Measurements from ENCODE around the gene TRAPPC11.

DNA sequence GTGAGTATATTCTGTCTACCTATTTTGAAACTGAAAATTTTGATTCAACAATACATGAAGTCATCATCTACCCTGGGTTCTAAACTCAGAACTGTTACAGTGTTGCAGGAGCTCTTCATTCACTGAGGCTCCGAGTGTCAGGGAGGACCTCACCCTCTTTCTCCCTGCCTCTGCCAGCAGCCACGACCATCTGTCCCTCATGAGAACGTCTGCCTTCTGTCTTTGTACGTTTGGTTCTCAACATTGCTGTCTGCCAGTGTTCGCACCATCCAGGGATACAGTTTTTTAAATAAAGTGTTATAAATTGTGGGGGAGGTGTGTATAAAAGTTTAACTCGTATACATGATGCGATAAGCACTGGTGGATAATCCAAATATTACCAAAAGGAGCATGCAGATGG, 55.5 kb downstream of the TRAPPC11 start:
- TF ChIP-seq, protein P1, sequence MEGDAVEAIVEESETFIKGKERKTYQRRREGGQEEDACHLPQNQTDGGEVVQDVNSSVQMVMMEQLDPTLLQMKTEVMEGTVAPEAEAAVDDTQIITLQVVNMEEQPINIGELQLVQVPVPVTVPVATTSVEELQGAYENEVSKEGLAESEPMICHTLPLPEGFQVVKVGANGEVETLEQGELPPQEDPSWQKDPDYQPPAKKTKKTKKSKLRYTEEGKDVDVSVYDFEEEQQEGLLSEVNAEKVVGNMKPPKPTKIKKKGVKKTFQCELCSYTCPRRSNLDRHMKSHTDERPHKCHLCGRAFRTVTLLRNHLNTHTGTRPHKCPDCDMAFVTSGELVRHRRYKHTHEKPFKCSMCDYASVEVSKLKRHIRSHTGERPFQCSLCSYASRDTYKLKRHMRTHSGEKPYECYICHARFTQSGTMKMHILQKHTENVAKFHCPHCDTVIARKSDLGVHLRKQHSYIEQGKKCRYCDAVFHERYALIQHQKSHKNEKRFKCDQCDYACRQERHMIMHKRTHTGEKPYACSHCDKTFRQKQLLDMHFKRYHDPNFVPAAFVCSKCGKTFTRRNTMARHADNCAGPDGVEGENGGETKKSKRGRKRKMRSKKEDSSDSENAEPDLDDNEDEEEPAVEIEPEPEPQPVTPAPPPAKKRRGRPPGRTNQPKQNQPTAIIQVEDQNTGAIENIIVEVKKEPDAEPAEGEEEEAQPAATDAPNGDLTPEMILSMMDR (IDR thresholded peaks at IDR 0.05) = no peak
- TF ChIP-seq POLR2A (IDR thresholded peaks at IDR 0.05) = no peak

All from thyroid gland (tissue), 4 donors.